Heart right ventricle (tissue), 16 donors: ENCODE measurements around the gene BDKRB1. TPM values are rescaled to one million over a fixed set of nuclear protein-coding genes. Genes with fewer than 3 reads are reported as not detected.

ENCODE experiments used
- ATAC-seq, 8 donors: fragments of 200-7000 bp; cut with Tn5 transposase; one replicate each; pipeline ENCODE4 v1.9.1; 2020; ENCODE audit warnings: mild to moderate bottlenecking in 8 of 8, moderate library complexity in 8 of 8, moderate number of reproducible peaks in 1 of 8
- DNase-seq, 2 donors: peaks; one replicate each; pipeline ENCODE4 v3.0.0-alpha.2; 2020
- H3K27ac ChIP-seq, 10 donors: fragments of 200-600 bp; sonication (generic) in 2 of 10; one replicate each; pipeline versions ENCODE4 v1.5.0 to v1.8.0; 2020 to 2022; ENCODE audit warnings: mild to moderate bottlenecking in 3 of 10
- H3K27me3 ChIP-seq, 7 donors: fragments of 200-600 bp; one replicate each; pipeline ENCODE4 v1.8.0; 2021 to 2022; ENCODE audit warnings: mild to moderate bottlenecking in 2 of 7
- H3K36me3 ChIP-seq, 9 donors: fragments of 200-600 bp; sonication (generic) in 1 of 9; one replicate each; pipeline versions ENCODE4 v1.5.0 to v1.8.0; 2020 to 2022; ENCODE audit warnings: mild to moderate bottlenecking in 2 of 9
- H3K4me1 ChIP-seq, 9 donors: fragments of 200-600 bp; sonication (generic) in 1 of 9; one replicate each; pipeline versions ENCODE4 v1.5.0 to v1.8.0; 2020 to 2022; ENCODE audit warnings: mild to moderate bottlenecking in 4 of 9
- H3K4me3 ChIP-seq, 10 donors: fragments of 200-600 bp; sonication (generic) in 2 of 10; one replicate each; pipeline versions ENCODE4 v1.5.0 to v1.8.0; 2020 to 2022; ENCODE audit warnings: mild to moderate bottlenecking in 7 of 10, moderate library complexity in 2 of 10
- H3K9me3 ChIP-seq, 11 donors: fragments of 200-600 bp in 10 of 11; sonication (generic) in 2 of 11; one replicate each; pipeline versions ENCODE4 v1.5.0 to v1.8.0; 2013 to 2022; ENCODE audit warnings: mild to moderate bottlenecking in 2 of 11, control low read depth in 1 of 11, moderate library complexity in 1 of 11
- WGBS, 2 donors: extraction: QIAGEN DNeasy Blood & Tissue Kit; methylation state at CpG; one replicate each; pipeline ENCODE4 v1.1.7; 2013; ENCODE audit warnings: inconsistent platforms in 1 of 2; 5-methylcytosine and 5-hydroxymethylcytosine counted together
- intact Hi-C, 10 donors: fragments of 100-400 bp; cut with DNase I; formaldehyde crosslinking; loops; one replicate each; pipeline versions ENCODE4 v1.11.1 to v1.14.2; 2022
- polyA plus RNA-seq, 2 donors: library from polyadenylated mRNA; stranded (reverse); fragments of 200-250 nt; gene quantifications; one replicate each; pipeline ENCODE4 v1.2.3, GENCODE V29; 2013
- total RNA-seq, 10 donors: library from RNA; stranded (reverse); fragmentation: NEBNext Ultra II Directional in 3 of 10; extraction: Animal tissue kit (Norgen Biotek cat#: 25700) in 3 of 10; gene quantifications; one replicate each; pipeline versions ENCODE4 v1.2.1 to v1.2.4, GENCODE V29; 2021 to 2023
- TF ChIP-seq, protein P1 (sequence below), 9 donors: fragments of 200-600 bp; sonication (generic) in 2 of 9; IDR thresholded peaks; one replicate each; pipeline versions ENCODE4 v1.5.0 to v1.8.0; 2021 to 2022; ENCODE audit warnings: antibody characterized with exemption in 9 of 9, mild to moderate bottlenecking in 5 of 9, moderate library complexity in 1 of 9
- donor health status: Arrhythmogenic right ventricular cardiomyopathy.
- donor health status: ischemic (EF 13 %, LVEDD 7.1; RV severe dilation, severe dysfunction).
- donor health status: healthy with polysubstance abuse.
- donor health status: DM: no; HTN: yes; CAD: no.
- donor health status: DM: no; HTN: no; CAD: no.
- donor health status: ischemic (EF 25% LVEDD 6.9; RV normal size, moderate dysfunction).
- donor health status: ischemic (EF 25% LVEDD 5.7; RV mildly dilated, moderate dysfunction).
- donor health status: healthy.
- donor health status: DM: yes; HTN: yes; CAD: no.
- donor health status: Ischemic cardiomyopathy.
- donor health status: ischemic (EF 35%, LVEDD 5.7; RV mildly dilated, moderate dysfunction).
- donor health status: nonischemic (EF 11% LVEDD 7.7; RV severe dilation, severe dysfunction).
- donor health status: DM: yes; HTN: yes; CAD: no.
- donor health status: PGD.
- donor health status: ischemic (EF 29% LVEDD 5.4; RV normal size, mild dysfunction).
- donor health status: nonischemic (EF 23%, LVEDD 6.1; RV moderate dilation, normal function).

The BDKRB1 gene
- total and polyA plus RNA-seq, 12 donors, result 0.09 to 0.66 (median 0.39) TPM; not detected in 9

DNA sequence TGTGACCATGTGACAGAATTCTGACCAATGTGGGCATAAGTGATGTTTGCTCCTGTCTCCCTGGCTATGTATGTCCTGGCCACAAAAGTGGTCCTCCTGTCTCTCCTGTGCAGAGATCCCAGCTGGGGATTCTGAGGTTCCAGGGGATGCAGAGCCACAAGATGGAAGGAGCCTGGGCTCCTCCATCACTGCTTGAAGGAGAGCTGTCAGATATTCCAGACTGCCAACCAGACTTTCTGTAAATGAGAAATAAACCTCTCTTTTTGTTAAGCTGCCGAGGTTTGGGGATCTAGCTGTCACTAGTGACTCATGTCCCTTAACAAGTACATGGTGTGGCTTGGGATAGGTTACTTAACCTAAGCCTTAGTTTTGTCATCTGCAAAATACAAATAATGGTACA is 21.9 kb downstream of the BDKRB1 start:
- peaks cover 0 to 22% (median 0%) of the 10 kb centered on the region in 9 donors for H3K36me3 ChIP-seq

DNA sequence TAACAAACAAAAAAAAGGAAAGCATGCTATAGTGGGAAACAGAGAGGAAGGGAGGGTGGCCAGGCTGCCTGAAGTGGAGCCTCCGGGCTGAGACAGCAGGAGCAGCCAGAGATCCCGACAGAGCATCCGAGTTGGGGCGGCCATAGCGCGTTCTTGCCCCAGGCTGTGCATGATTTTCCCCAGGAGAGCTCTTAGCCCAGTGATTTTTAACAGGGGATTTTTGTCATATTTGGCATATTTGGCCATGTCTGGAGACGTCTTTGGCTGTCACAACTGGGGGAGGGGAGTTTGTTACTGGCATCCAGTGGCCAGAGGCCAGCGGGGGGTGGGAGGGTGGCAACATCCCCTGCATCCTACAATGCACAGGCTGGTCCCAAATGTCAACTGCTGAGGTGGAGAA is 23.6 kb downstream of the BDKRB1 start:
- Histone ChIP-seq H3K4me3 (no peak overlapping the region), H3K36me3 (peaks cover 0 to 38% (median 0%) of the 10 kb centered on the region in 9 donors), H3K9me3 (peaks cover 4 to 17% (median 13%) of the 10 kb centered on the region in 11 donors), H3K27ac (no peak overlapping the region), H3K4me1 (peaks cover 0 to 16% (median 8%) of the 10 kb centered on the region in 9 donors), H3K27me3 (no peaks in the 10 kb centered on the region)
- TF ChIP-seq, protein P1, sequence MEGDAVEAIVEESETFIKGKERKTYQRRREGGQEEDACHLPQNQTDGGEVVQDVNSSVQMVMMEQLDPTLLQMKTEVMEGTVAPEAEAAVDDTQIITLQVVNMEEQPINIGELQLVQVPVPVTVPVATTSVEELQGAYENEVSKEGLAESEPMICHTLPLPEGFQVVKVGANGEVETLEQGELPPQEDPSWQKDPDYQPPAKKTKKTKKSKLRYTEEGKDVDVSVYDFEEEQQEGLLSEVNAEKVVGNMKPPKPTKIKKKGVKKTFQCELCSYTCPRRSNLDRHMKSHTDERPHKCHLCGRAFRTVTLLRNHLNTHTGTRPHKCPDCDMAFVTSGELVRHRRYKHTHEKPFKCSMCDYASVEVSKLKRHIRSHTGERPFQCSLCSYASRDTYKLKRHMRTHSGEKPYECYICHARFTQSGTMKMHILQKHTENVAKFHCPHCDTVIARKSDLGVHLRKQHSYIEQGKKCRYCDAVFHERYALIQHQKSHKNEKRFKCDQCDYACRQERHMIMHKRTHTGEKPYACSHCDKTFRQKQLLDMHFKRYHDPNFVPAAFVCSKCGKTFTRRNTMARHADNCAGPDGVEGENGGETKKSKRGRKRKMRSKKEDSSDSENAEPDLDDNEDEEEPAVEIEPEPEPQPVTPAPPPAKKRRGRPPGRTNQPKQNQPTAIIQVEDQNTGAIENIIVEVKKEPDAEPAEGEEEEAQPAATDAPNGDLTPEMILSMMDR (IDR thresholded peaks at IDR 0.05), result no peak
- 76 to 77% methylated on average over 8 of the region's 8 CpGs for WGBS, 2 donors
- ATAC-seq (no peak), DNase-seq (no peak)
- intact Hi-C loops, result loop anchor here in 9 of 10 donors (5.0 to 10.0 kb wide), 5 partner anchors 275 to 717 kb away; no protein-coding TSS in a partner anchor

More for the DNA sequence above, 21.9 kb downstream of the BDKRB1 start:
- Histone ChIP-seq H3K9me3 (peaks cover 4 to 18% (median 13%) of the 10 kb centered on the region in 11 donors), H3K4me3 (no peak overlapping the region), H3K4me1 (peaks cover 0 to 16% (median 8%) of the 10 kb centered on the region in 9 donors), H3K27ac (no peak overlapping the region), H3K27me3 (no peaks in the 10 kb centered on the region)
- TF ChIP-seq, protein P1 (IDR thresholded peaks at IDR 0.05), result no peak
- ATAC-seq, result no peak
- intact Hi-C loops, result loop anchor here (2.0 to 10.0 kb wide), 6 partner anchors 177 to 716 kb away; no protein-coding TSS in a partner anchor
- no peak for DNase-seq
- 93 to 94% methylated on average over 1 of the region's 1 CpG for WGBS, 2 donors

DNA sequence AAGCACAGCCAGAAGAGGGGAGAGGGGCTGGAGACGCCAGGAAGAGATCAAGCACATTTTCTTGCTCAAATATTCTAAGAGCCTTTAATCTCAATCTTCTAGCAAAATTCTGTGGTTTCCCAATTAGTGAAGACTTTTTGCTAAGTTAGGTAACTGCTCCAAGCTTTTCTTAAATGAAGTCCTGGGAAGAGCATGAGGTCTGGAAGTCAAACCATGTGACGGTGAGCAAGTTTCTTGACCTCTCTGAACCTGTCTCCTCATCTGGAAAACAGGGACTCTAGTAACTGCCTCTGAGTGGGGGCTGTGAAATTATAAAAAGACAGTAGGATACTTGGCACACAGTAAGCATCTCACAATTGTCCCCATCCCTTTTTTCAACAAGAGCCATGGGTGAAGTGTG is 24.1 kb downstream of the BDKRB1 start:
- intact Hi-C loops, result no loop called here
- WGBS, 2 donors, result 93 to 97% methylated on average over 2 of the region's 2 CpGs

DNA sequence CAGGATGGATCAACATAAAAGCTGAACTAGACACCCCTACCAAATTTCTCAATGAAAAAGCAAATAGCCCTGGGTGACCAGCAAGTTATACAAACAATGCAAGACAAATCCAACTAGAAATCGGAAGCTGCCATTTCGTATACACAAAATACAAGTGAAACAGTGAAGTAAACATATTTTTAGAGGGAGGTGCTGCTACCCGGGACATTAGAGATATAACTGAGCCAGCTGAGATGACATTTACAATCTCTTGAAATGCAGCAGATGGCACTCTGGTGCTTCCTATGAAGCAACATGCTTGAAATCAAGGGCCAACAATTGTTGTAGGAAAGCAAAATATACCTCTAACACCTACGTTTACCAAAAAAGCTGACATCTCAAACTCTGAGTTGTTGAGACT is 25.5 kb downstream of the BDKRB1 start:
- H3K36me3 ChIP-seq, result peaks cover 0 to 55% (median 0%) of the 10 kb centered on the region in 9 donors
- DNase-seq (no peak), ATAC-seq (no peak)
- peaks cover 4 to 17% (median 13%) of the 10 kb centered on the region in 11 donors for H3K9me3 ChIP-seq
- H3K27me3 ChIP-seq, result no peaks in the 10 kb centered on the region
- H3K4me3 ChIP-seq, result no peak overlapping the region
- intact Hi-C loops, result no loop called here
- peaks cover 0 to 8% (median 0%) of the 10 kb centered on the region in 9 donors for H3K4me1 ChIP-seq
- TF ChIP-seq, protein P1 (IDR thresholded peaks at IDR 0.05), result peak in 1 of 9 donors; percentile 14
- WGBS, 2 donors, result 59 to 61% methylated on average over 4 of the region's 4 CpGs
- H3K27ac ChIP-seq, result no peak overlapping the region

More for the DNA sequence above, 24.1 kb downstream of the BDKRB1 start:
- Histone ChIP-seq H3K36me3 (peaks cover 0 to 42% (median 0%) of the 10 kb centered on the region in 9 donors), H3K27me3 (no peaks in the 10 kb centered on the region), H3K4me3 (no peak overlapping the region), H3K27ac (no peak overlapping the region), H3K9me3 (peaks cover 4 to 17% (median 13%) of the 10 kb centered on the region in 11 donors), H3K4me1 (peaks cover 0 to 15% (median 6%) of the 10 kb centered on the region in 9 donors)
- ATAC-seq (no peak), DNase-seq (no peak)
- TF ChIP-seq, protein P1 (IDR thresholded peaks at IDR 0.05), result no peak
